ENCODE measurements around the gene PLCD3.

PLCD3 gene

DNA sequence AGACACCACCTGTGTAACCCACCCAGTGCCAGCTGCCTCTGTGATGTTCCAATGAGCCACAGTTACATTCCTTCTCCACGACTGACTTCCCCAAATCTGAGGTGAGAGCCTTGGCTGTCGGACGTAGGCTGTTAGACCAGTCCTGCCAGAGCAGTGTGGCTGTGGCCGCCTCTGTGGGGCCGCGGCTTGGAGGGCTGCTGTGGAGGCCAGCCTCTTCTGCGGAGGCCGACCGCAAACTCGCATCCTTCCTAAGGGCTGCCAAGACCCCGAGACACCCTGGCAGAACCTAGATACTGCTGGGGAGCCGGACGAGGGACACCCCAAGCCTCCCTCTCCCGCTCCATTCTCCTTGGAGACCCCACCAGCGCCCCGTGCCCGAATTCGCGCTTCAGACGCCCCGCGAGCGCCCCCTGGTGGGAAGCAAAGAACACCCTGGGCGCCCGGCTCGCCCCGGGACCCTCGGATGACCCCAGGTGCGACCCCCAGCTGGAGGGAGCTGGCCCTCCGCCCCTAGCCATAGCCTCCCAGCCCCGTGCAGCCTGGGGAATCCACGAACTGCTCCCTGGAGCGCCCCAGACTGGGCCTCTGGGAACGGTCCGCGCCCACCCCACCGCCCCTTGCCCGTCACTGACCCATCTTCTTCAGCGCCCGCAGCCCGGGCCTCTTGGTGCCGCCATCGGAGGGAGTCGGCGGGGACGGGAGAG, 547 bp downstream of the PLCD3 start:
- H3K27ac ChIP-seq (ENCODE audit: low read length): no peak overlapping the region
- H3K9ac ChIP-seq (ENCODE audit: low read length): peak overlapping the region; percentile 61
- no peaks in the 10 kb centered on the region for H3K9me3 ChIP-seq (ENCODE audit: insufficient read depth, low read length)
- H3K79me2 ChIP-seq (ENCODE audit: low read length): no peaks in the 10 kb centered on the region
- H3K27me3 ChIP-seq (ENCODE audit: low read depth, low read length): no peaks in the 10 kb centered on the region; the same call in 1 of the 2 replicates
- peak overlapping the region; percentile 96 for H3K4me3 ChIP-seq (ENCODE audit: low read length)
- TF ChIP-seq EZH2phosphoT487 (IDR thresholded peaks at IDR 0.05; ENCODE audit: low read depth): no peak
- TF ChIP-seq CTCF (IDR thresholded peaks at IDR 0.05; ENCODE audit: low read depth, low read length): peak; percentile 89
- no peak overlapping the region for H2AFZ ChIP-seq (ENCODE audit: low read depth, low read length)
- H3K4me2 ChIP-seq (ENCODE audit: low read length): peak overlapping the region; percentile 91
- H4K20me1 ChIP-seq (ENCODE audit: insufficient read depth, low read length): no peaks in the 10 kb centered on the region
- H3K4me1 ChIP-seq (ENCODE audit: low read length): peaks cover 10% of the 10 kb centered on the region
- no peaks in the 10 kb centered on the region for H3K36me3 ChIP-seq (replicated peaks; ENCODE audit: low read depth, low read length)

DNA sequence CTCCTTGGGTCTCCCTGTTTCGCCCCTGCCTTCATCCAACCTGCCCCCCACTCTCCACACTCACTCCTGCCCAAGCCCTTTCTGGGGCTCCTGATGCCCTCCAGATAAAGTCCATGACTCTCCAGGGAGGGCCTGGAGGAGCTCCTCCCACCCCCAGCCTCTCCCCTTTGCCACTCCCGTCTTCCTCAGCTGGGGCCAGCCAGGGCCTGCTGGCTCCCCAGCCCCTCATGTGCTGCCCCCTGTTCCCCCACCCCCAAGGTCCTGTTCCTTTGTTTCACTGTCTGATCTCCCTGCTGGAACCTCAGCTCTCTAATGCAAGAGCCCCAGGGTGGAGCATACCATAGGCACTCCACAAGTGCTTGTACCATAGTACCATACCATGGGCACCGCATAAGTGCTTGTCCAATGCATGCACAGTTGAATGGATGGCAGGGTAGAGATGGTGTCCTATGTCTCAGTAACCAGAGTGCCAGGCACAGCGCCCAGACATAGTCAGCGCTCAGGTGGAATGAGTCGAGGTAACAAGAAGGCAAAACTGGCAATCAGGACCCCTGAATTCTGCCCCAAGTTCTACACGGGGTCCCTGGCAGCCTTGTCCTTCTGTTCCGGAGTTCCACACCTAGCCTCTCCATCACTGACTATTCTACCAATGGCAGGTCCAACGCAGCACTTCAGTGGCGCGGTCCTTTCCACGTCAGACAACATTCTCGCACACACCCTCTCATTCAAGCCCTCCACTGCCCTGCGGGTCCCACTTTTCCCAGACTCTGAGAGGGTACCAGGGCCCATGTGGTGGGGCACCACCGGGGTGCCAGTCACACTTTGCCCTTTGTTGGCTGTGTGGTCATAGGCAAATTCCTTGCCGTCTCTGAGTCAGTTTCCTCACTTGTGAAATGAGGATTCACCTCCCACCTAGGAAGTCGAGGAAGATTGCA, 1.4 kb downstream of the PLCD3 start:
- H3K79me2 ChIP-seq (ENCODE audit: low read length): no peaks in the 10 kb centered on the region
- H4K20me1 ChIP-seq (ENCODE audit: insufficient read depth, low read length): no peaks in the 10 kb centered on the region
- no peak overlapping the region for H2AFZ ChIP-seq (ENCODE audit: low read depth, low read length)
- H3K27me3 ChIP-seq (ENCODE audit: low read depth, low read length): no peaks in the 10 kb centered on the region; the same call in 1 of the 2 replicates
- peaks cover 5% of the 10 kb centered on the region for H3K4me1 ChIP-seq (ENCODE audit: low read length)
- no peak overlapping the region for H3K4me3 ChIP-seq (ENCODE audit: low read length)
- no peak overlapping the region for H3K9ac ChIP-seq (ENCODE audit: low read length)
- H3K4me2 ChIP-seq (ENCODE audit: low read length): peak overlapping the region; percentile 91; the same call in 1 of the 2 replicates
- TF ChIP-seq CTCF (IDR thresholded peaks at IDR 0.05; ENCODE audit: low read depth, low read length) (no peak), EZH2phosphoT487 (IDR thresholded peaks at IDR 0.05; ENCODE audit: low read depth) (no peak)
- H3K36me3 ChIP-seq (replicated peaks; ENCODE audit: low read depth, low read length): no peaks in the 10 kb centered on the region
- H3K9me3 ChIP-seq (ENCODE audit: insufficient read depth, low read length): no peaks in the 10 kb centered on the region
- H3K27ac ChIP-seq (ENCODE audit: low read length): no peak overlapping the region

- Histone ChIP-seq H4K20me1 (ENCODE audit: insufficient read depth, low read length) (no peaks in the 10 kb centered on the region), H3K79me2 (ENCODE audit: low read length) (no peaks in the 10 kb centered on the region), H3K36me3 (replicated peaks; ENCODE audit: low read depth, low read length) (no peaks in the 10 kb centered on the region), H3K27ac (ENCODE audit: low read length) (no peak overlapping the region), H3K4me3 (ENCODE audit: low read length) (no peak overlapping the region), H2AFZ (ENCODE audit: low read depth, low read length) (no peak overlapping the region), H3K4me1 (ENCODE audit: low read length) (0 out of 2 replicates have a peak, but pooled peaks cover 3% of the 10 kb centered on the region), H3K4me2 (ENCODE audit: low read length) (no peak overlapping the region), H3K9me3 (ENCODE audit: insufficient read depth, low read length) (no peaks in the 10 kb centered on the region), H3K9ac (ENCODE audit: low read length) (no peak overlapping the region), H3K27me3 (ENCODE audit: low read depth, low read length) (no peaks in the 10 kb centered on the region; the same call in 1 of the 2 replicates)
- TF ChIP-seq EZH2phosphoT487 (IDR thresholded peaks at IDR 0.05; ENCODE audit: low read depth): no peak
- no peak for TF ChIP-seq CTCF (IDR thresholded peaks at IDR 0.05; ENCODE audit: low read depth, low read length)
Observed at GRCh38 chr17:45129940-45130680, 2.2 kb downstream of the PLCD3 start.

Data from OCI-LY3 (cell line).